HFF-Myc (cell line): Measurements from ENCODE around the gene MCRS1.

Experiments
- DNase-seq: peaks from one replicate; pipeline ENCODE4 v3.0.0-alpha.2; 2011; ENCODE audit warnings: low read depth; ENCODE audit errors: extremely low read depth
- H3K4me3 ChIP-seq: replicated peaks from 2 replicates; pipeline ENCODE4 v1.5.1; 2011; ENCODE audit warnings: low read depth, mild to moderate bottlenecking, control low read depth, low read length
- CTCF ChIP-seq: IDR thresholded peaks from 2 replicates; pipeline ENCODE4 v1.5.1; 2012; ENCODE audit warnings: mild to moderate bottlenecking, low read depth, low read length, control low read depth; ENCODE audit errors: missing control alignments

Gene MCRS1

GRCh38 chr12:49588281-49588680 lies 20.3 kb upstream of the MCRS1 start:
- TF ChIP-seq CTCF: no peak
- DNase-seq: no peak
- no peak overlapping the region for H3K4me3 ChIP-seq

GRCh38 chr12:49587174-49587908 lies 19.4 kb upstream of the MCRS1 start:
- no peak overlapping the region for H3K4me3 ChIP-seq
- TF ChIP-seq CTCF: no peak
- DNase-seq: no peak

GRCh38 chr12:49585477-49586459 lies 17.8 kb upstream of the MCRS1 start:
- DNase-seq: no peak
- TF ChIP-seq CTCF: no peak
- H3K4me3 ChIP-seq: no peak overlapping the region

GRCh38 chr12:49584591-49584990 lies 16.6 kb upstream of the MCRS1 start:
- H3K4me3 ChIP-seq: no peak overlapping the region
- DNase-seq: no peak
- no peak for TF ChIP-seq CTCF

- no peak for TF ChIP-seq CTCF
- no peak for DNase-seq
- H3K4me3 ChIP-seq: no peak overlapping the region
These were observed 15.6 kb upstream of the MCRS1 start for GRCh38 chr12:49583366-49584094.

GRCh38 chr12:49582850-49583249 lies 14.9 kb upstream of the MCRS1 start:
- H3K4me3 ChIP-seq: no peak overlapping the region
- no peak for DNase-seq
- TF ChIP-seq CTCF: no peak
